K562 treated with DMSO at 1 percent for 4 hours (cell line): ENCODE results near the gene AFTPH. TPM values are rescaled to one million over a fixed set of nuclear protein-coding genes. Genes with fewer than 3 reads are reported as not detected.

Source experiments
- total RNA-seq: library from RNA; unstranded; fragments of 300-600 nt; gene quantifications from 2 replicates; pipeline ENCODE4 v1.2.3, GENCODE V29; 2022; ENCODE audit not compliant: insufficient read depth

The AFTPH gene
- 10.8 and 17.3 TPM in 2 replicates for total RNA-seq

GRCh38 chr2:64523666-64524603 is at the start of gene AFTPH:
TSS of gene AFTPH (plus strand) at chr2:64524328. CDS start at chr2:64551475, 27,147 bp downstream.

Other genes starting within 250 kb of the AFTPH start
- gene LGALSL, start 70.2 kb upstream of the AFTPH start, total RNA-seq: not detected in 2 replicates
- gene SERTAD2, start 129.6 kb downstream of the AFTPH start, total RNA-seq: 8.4 and 12.8 TPM in 2 replicates